GM13977 (cell line): ENCODE measurements around the gene GNB1L.

Experiments
- DNase-seq: peaks from one replicate; pipeline ENCODE4 v3.0.0; 2012; ENCODE audit warnings: low spot score
- in situ Hi-C: fragments of 300-500 bp; cut with MboI; formaldehyde crosslinking; loops from one replicate; pipeline ENCODE4 v1.12.0; 2022; ENCODE audit warnings: low sequenced_read_pairs, low pct_unique_long_range_greater_than_20kb, mixed read lengths, inconsistent platforms; ENCODE audit not compliant: unreplicated experiment
- TF ChIP-seq, protein P1 (sequence below): IDR thresholded peaks from 2 replicates; pipeline ENCODE4 v1.5.1; 2012; ENCODE audit warnings: mild to moderate bottlenecking, control low read depth; ENCODE audit not compliant: insufficient read depth; ENCODE audit errors: extremely low read depth, missing control alignments

Gene GNB1L

DNA sequence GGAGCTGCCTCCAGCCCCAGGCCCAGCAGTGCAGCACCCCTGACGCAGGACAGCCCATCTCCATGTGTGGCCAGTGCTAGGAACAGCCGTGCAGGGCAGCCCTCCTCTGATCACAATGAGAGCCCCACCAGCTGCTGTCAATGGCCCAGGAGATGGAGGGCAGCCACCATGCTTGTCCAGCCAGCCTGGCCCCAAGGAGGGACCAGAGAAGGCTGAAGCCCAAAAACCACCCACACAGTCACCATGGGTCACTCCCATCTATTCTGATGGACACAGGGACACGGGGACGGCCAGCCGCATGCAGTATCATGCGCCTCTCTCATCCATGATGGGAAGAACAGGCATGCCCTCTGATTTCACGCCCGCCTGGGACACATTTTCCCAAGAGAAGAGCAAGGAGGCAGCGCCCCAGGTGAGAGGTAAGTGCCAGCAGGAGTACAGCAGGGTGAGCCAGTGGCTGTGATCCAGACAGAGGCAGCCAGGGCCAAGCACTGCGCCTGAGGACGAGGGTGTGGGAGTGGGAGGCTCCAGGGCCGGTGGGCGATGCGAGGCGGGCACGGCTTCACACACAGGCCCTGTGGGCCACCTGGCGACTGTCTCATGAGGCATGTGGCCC, 33.6 kb upstream of the GNB1L start:
- TF ChIP-seq, protein P1, sequence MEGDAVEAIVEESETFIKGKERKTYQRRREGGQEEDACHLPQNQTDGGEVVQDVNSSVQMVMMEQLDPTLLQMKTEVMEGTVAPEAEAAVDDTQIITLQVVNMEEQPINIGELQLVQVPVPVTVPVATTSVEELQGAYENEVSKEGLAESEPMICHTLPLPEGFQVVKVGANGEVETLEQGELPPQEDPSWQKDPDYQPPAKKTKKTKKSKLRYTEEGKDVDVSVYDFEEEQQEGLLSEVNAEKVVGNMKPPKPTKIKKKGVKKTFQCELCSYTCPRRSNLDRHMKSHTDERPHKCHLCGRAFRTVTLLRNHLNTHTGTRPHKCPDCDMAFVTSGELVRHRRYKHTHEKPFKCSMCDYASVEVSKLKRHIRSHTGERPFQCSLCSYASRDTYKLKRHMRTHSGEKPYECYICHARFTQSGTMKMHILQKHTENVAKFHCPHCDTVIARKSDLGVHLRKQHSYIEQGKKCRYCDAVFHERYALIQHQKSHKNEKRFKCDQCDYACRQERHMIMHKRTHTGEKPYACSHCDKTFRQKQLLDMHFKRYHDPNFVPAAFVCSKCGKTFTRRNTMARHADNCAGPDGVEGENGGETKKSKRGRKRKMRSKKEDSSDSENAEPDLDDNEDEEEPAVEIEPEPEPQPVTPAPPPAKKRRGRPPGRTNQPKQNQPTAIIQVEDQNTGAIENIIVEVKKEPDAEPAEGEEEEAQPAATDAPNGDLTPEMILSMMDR, result no peak

DNA sequence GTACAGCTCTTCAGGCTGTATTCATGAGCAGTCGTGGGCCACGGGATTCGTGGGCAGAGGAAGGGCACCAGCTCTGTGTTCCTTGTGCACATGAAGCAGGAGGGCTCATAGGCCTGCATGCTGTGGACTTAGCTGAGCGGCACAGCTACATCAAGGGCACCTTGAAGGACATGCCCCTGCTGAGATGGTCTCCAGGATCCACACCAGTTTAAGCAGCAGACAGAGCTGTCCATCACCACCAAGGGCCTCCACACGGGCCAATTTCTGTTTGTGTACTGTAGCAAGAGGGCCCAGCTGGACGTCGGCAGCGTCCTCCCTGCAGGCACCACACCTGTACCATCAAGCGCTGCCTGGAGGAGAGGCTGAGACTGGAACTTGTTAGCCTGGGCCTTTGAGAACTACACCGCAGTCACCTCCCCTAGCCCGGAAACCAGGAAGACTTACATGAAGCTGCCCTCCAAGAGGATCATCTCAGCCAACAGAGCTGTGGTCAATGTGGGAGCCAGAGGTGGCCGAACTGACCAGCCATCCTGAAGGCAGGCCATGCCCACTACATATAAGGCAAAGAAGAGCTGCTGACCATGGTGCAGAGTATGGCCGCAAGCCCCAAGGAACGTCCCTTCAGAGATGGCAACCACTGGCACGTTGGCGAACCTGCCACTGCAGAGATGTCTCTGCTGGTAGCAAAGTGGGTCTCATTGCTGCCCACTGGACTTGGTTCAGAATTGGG, 32.7 kb upstream of the GNB1L start:
- no peak for DNase-seq
- TF ChIP-seq, protein P1, result no peak
- in situ Hi-C loops, result no loop called here

More for the DNA sequence above, 33.6 kb upstream of the GNB1L start:
- DNase-seq, result no peak
- in situ Hi-C loops, result no loop called here

DNA sequence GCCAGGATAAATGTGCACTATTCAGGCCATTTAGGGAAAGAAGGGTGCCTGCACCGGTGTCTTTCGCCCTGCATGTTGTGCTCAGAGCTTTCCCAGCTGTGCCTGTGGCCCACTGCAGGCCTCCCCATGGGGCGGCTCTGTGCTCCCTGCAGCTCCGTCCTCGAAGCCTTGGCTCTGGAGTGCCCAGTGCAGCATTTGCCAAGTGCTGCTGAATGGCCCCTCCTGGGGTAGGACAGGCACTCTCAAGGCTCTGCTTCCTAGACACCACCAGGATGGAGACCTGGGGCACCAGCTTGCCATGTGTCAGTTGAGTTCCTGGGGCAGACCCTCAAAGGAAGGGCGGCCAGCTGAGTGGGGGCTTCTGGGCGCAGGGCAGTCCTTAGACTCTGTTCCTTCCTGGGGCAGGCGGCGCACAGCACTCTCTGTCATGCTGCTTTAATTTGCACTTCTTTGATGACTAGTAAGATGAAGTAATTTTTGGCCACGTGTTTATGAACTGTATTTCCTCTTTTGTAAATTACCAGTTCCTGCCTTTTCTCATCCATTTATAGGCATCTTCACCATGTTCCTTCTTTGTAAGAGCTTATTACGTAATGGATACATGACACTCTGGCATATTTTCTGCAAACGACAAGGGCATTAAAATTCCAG, 32.1 kb upstream of the GNB1L start:
- TF ChIP-seq, protein P1, result no peak
- in situ Hi-C loops, result no loop called here
- DNase-seq, result no peak

DNA sequence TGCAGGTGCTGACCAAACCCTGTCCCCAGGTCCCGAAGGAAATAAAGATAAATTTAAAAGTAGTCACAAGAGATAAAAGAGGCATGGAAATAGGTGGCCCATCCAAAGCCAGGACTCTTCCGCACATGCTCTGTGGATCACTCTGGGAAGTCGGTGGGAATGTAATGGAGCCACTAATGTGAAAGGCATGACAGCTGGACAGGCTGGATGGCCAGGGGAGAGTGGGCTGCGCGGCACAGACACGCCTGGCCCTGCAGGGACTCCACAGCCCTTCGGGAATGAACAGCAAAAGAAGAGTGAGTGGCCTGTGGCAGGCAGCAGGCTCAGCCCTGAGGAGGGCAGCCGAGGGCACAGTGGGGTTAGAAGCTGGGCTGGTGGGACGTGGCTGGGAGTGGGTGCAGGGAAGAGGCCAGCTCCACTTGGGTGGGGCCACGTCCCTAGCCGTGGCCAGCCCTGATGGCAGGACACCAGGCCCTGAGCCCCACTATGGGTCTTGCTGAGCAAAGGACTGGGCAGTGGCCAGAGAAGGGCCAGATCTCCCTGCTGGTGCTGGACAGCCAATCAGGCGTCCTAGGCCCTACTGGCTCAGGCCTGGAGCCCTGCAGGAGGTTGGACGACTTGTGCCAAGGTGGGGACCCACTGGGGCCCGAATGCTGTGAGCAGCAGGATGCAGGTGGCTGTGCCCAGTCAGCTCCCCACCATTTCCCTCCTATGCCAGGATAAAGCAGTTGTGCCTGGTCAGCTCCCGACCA, 31.3 kb upstream of the GNB1L start:
- in situ Hi-C loops, result no loop called here
- DNase-seq, result no peak
- TF ChIP-seq, protein P1, result no peak

DNA sequence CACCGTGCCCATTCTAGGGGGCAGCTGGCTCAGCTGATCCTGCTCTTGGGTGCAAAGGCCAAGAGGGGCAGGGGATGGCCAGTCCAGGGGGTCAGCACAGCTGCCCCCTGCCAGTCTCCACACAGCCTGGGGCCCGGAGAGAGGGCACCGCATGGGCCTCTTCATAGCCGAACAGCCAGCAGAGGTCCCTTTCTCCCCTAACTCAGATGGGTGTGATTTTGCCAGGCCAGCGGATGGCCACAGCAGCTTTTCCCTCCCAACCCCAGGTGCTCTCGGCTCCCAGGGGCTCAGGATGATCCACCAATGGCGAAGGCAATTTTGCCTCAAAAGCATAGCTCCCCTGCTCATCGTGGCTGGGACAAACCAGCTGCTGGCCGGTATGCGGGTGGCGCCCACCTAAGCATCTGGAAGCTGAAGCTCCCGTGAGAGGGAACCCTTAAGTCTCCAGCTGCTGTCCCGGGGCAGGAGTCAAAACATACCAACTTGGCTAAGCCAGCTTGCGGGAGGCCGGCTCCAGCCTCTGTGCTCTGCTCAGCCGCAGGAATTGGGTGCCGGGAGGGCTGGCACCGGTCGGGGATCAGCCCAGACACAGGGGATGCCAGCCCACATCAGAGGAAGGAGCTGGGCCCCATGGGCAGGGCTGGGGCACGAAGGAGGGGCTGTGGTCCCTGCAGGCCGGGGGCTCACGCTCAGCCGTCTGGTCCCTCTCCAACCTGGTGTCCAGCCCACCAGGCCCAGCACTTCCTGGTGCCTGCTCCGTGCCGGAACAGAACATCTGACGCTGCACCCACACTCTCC, 30.5 kb upstream of the GNB1L start:
- in situ Hi-C loops, result no loop called here
- TF ChIP-seq, protein P1, result no peak
- no peak for DNase-seq
